GM10266 (cell line): ENCODE data around the gene ARHGEF10L.
A peak's percentile ranks its signal among the peaks of the same experiment; 100 is the strongest.
"Not testable (repeated sequence)": the region's sequence is repeated elsewhere in the genome, so short reads cannot be mapped to it uniquely, and the experiment has no call there.

ENCODE experiments used
- DNase-seq: peaks from one replicate; pipeline ENCODE4 v3.0.0; 2012; ENCODE audit errors: extremely low spot score
- TF ChIP-seq, protein P1 (sequence below): IDR thresholded peaks from 2 replicates; pipeline ENCODE4 v1.5.1; 2012; ENCODE audit warnings: mild to moderate bottlenecking, low read depth; ENCODE audit not compliant: control insufficient read depth, insufficient read depth; ENCODE audit errors: missing control alignments

Gene ARHGEF10L

DNA sequence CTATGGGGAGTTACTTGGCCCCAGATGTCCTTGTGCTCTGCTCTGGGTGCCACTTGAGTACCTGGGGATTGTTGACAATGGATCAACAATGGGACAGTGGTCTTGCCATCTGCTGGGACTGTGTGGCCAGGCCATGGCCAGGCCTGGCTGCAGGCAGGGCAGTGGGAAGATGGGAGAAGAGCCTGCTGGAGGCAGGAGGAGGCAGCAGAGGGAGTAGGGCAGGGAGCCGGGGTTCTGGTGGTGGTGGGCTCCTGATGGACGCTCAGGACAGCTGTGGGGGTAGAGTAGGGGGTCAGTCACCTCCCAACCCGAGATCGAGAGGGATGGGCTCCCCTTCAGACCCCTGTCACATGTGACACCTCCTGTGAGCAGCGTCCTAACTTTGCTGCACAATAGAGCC, 81.0 kb downstream of the ARHGEF10L start:
- TF ChIP-seq, protein P1, sequence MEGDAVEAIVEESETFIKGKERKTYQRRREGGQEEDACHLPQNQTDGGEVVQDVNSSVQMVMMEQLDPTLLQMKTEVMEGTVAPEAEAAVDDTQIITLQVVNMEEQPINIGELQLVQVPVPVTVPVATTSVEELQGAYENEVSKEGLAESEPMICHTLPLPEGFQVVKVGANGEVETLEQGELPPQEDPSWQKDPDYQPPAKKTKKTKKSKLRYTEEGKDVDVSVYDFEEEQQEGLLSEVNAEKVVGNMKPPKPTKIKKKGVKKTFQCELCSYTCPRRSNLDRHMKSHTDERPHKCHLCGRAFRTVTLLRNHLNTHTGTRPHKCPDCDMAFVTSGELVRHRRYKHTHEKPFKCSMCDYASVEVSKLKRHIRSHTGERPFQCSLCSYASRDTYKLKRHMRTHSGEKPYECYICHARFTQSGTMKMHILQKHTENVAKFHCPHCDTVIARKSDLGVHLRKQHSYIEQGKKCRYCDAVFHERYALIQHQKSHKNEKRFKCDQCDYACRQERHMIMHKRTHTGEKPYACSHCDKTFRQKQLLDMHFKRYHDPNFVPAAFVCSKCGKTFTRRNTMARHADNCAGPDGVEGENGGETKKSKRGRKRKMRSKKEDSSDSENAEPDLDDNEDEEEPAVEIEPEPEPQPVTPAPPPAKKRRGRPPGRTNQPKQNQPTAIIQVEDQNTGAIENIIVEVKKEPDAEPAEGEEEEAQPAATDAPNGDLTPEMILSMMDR = no peak
- no peak for DNase-seq

GRCh38 chr1:17621691-17622090, 82.2 kb downstream of the ARHGEF10L start:
- DNase-seq = no peak
- TF ChIP-seq, protein P1 = no peak

DNA sequence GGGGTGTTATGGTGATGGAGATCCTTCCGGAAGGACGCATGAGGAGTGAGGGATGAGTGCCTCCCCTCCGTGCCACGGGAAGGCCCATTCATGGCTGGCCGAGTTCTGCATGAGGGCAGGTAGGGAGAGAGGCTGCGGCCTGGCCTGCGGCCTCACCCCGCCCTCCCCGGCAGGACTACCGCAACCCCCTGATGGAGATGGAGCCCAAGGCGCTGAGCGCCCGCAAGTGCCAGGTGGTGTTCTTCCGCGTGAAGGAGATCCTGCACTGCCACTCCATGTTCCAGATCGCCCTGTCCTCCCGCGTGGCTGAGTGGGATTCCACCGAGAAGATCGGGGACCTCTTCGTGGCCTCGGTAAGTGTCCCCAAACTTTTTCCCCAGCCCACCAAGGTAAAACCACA, 83.3 kb downstream of the ARHGEF10L start:
- DNase-seq = no peak
- TF ChIP-seq, protein P1 = no peak

DNA sequence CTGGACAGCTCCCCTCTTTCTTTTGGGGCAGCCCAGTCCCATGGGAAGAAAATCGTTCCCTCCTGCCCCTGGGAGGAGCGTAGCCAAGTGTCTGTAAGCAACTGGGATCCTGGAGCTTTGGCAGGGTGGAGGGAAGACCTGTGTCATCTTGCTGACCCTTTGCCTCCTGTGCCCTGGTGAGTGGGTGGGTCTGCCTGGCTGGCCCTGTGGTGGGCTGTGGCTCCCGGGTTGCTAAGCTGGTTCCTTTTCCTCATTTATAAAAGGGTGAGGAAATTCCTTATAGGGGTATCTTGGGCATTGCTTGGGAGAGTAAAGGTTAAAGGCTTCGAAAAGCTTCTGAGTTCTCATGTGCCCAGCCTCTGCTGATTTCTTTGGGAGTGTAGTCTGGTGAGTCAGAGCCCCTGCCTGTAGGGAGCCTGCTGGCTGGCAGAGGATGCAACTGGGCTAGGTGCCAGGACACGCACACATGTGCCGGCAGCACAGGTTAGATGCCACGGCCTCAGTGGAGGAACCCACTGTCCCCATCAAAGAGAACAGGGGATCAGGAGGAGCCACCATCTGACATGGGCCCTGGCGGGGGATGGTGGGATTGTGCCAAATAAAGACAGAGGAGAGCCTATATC, 85.2 kb downstream of the ARHGEF10L start:
- TF ChIP-seq, protein P1 = no peak
- DNase-seq = no peak

DNA sequence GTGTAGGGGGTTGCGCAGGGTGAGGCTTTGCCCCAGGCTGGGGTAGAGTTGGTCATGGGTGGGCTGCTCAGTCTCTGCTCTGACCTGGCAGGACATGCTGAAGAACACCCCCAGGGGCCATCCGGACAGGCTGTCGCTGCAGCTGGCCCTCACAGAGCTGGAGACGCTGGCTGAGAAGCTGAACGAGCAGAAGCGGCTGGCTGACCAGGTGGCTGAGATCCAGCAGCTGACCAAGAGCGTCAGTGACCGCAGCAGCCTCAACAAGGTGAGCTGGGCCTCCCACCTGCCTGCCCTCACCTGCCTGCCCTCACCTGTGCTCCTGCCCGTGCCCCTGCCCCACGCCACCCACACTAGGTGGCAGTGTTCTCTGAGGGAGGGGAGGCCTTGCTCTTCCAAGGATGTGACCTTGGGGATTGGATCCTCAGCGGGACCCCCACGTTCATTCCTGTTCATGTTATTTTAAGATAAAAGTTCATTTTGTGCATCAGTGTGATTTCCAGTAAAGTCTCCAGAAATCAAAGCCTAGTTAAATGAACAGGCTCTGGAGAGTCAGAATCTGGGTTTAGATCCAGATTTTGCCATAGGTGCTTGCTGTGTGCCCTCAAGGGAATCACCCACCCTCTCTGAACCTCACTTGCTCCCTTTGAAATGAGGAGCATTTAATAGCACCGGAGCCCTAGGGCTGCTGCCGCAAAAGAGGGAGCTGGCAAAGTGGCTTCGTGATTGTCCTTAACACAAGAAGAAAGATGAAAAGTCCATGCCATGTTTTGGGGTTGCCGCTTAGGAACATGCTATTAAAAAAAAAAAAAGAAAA, 87.9 kb downstream of the ARHGEF10L start:
- no peak for DNase-seq
- TF ChIP-seq, protein P1 = no peak

DNA sequence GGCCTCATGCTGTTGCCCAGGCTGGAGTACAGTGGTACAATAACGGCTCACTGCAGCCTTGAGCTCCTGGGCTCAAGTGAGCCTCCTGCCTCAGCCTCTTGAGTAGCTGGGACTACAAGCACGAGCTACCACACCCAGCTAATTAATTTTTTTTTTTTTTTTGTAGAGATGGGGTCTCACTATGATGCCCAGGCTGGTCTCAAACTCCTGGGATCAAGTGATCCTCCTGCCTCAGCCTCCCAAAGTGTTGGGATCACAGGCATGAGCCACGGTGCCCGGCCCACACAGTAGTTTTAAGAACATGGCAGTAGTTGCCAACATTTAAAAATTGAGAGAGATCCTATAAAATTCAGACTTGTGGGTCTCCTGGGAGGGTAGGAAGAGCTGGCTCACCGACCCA, 89.5 kb downstream of the ARHGEF10L start:
- DNase-seq = not testable (repeated sequence)

GRCh38 chr1:17629460-17629859, 90.0 kb downstream of the ARHGEF10L start:
- DNase-seq = no peak
- TF ChIP-seq, protein P1 = peak; percentile 11
